Large intestine (tissue), 3 donors: ENCODE measurements around the gene RMDN2. TPM values are rescaled to one million over a fixed set of nuclear protein-coding genes. Genes with fewer than 3 reads are reported as not detected.
"Not testable (repeated sequence)": the region's sequence is repeated elsewhere in the genome, so short reads cannot be mapped to it uniquely, and the experiment has no call there.

Source experiments
- DNase-seq, 2 donors: peaks; one replicate each; pipeline versions ENCODE4 v3.0.0 to v3.0.0-alpha.2; 2013
- H3K27ac ChIP-seq: one replicate; pipeline ENCODE4 v1.5.1; 2013; ENCODE audit warnings: low read length
- H3K27me3 ChIP-seq: 2 replicates; pipeline ENCODE4 v1.6.1; 2013; ENCODE audit warnings: low read length; ENCODE audit not compliant: control insufficient read depth, insufficient read depth
- H3K36me3 ChIP-seq: 2 replicates; pipeline ENCODE4 v1.6.1; 2013; ENCODE audit warnings: low read length; ENCODE audit not compliant: control insufficient read depth, insufficient read depth
- H3K4me1 ChIP-seq: one replicate; pipeline ENCODE4 v1.6.1; 2013; ENCODE audit warnings: low read length; ENCODE audit not compliant: control insufficient read depth, insufficient read depth
- H3K4me3 ChIP-seq: one replicate; pipeline ENCODE4 v1.5.1; 2013; ENCODE audit warnings: low read length
- H3K9me3 ChIP-seq: one replicate; pipeline ENCODE4 v1.6.1; 2013; ENCODE audit warnings: mild to moderate bottlenecking, low read depth, low read length, moderate library complexity; ENCODE audit not compliant: control insufficient read depth
- WGBS: methylation state at CpG from one replicate; pipeline ENCODE4 v1.1.5; 2013; ENCODE audit warnings: low lambda C conversion rate; ENCODE audit not compliant: insufficient coverage; 5-methylcytosine and 5-hydroxymethylcytosine counted together
- polyA plus RNA-seq: library from polyadenylated mRNA; unstranded; fragments of 120-200 nt; gene quantifications from one replicate; pipeline ENCODE4 v1.2.1, GENCODE V29; 2013

Gene RMDN2
- polyA plus RNA-seq, 1 donor = 23.9 TPM

DNA sequence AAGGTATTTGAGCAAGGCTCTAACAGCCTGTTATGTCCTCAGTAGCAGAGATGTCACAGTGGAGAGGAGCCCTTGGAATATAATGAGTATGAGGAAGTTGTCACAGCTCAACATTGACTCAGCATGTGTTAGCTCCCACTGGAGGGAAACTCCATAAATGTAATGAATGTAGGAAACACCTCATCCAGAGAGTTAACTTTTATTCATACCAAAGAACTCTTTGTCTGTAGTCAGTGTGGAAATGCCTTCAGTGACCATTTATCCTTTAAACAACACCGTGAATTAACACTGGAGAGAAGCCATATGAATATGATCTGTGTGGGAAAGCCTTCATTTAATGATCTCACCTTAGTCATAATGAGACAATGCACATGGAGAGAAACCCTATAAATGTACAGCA is 91.1 kb downstream of the RMDN2 start:
- Histone ChIP-seq H3K4me3 (no peak overlapping the region), H3K27me3 (no peaks in the 10 kb centered on the region), H3K4me1 (no peaks in the 10 kb centered on the region), H3K36me3 (peaks cover 9% of the 10 kb centered on the region), H3K27ac (no peak overlapping the region), H3K9me3 (peaks cover 6% of the 10 kb centered on the region)
- no CpG with 5 or more reads among the region's 1 CpG for WGBS
- DNase-seq = no peak

GRCh38 chr2:38017836-38018235 is 92.7 kb downstream of the RMDN2 start:
- Histone ChIP-seq H3K9me3 (peaks cover 6% of the 10 kb centered on the region), H3K4me1 (no peaks in the 10 kb centered on the region), H3K27ac (no peak overlapping the region), H3K36me3 (peaks cover 5% of the 10 kb centered on the region), H3K27me3 (no peaks in the 10 kb centered on the region), H3K4me3 (no peak overlapping the region)
- DNase-seq = no peak
- 90% methylated on average over 2 of the region's 7 CpGs for WGBS

DNA sequence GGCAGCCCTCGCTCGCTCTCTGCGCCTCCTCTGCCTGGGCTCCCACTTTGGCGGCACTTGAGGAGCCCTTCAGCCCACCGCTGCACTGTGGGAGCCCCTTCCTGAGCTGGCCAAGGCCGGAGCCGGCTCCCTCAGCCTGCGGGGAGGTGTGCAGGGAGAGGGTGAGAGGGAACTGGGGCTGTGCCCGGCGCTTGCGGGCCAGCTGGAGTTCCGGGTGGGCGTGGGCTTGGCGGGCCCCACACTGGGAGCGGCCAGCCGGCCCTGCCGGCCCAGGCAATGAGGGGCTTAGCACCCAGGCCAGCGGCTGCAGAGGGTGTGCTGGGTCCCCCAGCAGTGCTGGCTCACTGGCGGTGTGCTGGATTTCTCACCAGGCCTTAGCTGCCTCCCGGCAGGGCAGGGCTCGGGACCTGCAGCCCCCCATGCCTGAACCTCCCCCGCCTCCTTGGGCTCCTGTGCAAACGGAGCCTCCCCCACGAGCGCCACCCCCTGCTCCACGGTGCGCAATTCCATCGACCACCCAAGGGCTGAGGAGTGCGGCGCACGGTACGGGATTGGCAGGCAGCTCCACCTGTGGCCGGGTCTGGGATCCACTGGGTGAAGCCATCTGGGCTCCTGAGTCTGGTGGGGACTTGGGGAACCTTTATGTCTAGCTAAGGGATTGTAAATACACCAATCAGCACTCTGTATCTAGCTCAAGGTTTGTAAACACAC is 95.4 kb downstream of the RMDN2 start:
- H3K36me3 ChIP-seq, H3K4me1 ChIP-seq, H3K4me3 ChIP-seq, H3K9me3 ChIP-seq, DNase-seq, H3K27me3 ChIP-seq, H3K27ac ChIP-seq: not testable (repeated sequence)
- no CpG with 5 or more reads among the region's 33 CpGs for WGBS

DNA sequence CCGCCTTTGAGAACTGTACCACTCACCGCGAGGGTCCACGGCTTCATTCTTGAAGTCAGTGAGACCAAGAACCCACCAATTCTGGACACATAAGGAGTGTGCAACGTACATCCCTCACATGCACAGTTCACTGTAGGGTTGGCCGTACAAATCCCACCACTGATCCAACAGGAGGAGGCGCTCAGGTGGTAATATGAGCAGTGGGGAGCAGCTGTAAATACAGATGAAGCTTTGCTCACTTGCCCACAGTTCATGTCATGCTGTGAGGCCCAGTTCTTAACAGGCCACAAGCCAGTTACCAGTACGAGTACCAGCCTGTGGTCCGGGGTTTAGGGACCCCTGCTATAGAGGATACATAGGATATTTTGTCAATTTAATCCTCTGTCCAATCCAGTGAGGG is 96.5 kb downstream of the RMDN2 start:
- WGBS = no CpG with 5 or more reads among the region's 9 CpGs
- Histone ChIP-seq H3K27me3 (no peaks in the 10 kb centered on the region), H3K4me3 (no peak overlapping the region), H3K4me1 (no peaks in the 10 kb centered on the region), H3K27ac (no peak overlapping the region), H3K36me3 (peaks cover 5% of the 10 kb centered on the region), H3K9me3 (peaks cover 6% of the 10 kb centered on the region)
- DNase-seq = no peak

- no peak for DNase-seq
- Histone ChIP-seq H3K36me3 (no peaks in the 10 kb centered on the region), H3K9me3 (no peaks in the 10 kb centered on the region), H3K27me3 (no peaks in the 10 kb centered on the region), H3K4me3 (no peak overlapping the region), H3K27ac (no peak overlapping the region), H3K4me1 (no peaks in the 10 kb centered on the region)
- WGBS = 60% methylated on average over 1 of the region's 2 CpGs
Observed at GRCh38 chr2:38026846-38027245, 101.8 kb downstream of the RMDN2 start.

DNA sequence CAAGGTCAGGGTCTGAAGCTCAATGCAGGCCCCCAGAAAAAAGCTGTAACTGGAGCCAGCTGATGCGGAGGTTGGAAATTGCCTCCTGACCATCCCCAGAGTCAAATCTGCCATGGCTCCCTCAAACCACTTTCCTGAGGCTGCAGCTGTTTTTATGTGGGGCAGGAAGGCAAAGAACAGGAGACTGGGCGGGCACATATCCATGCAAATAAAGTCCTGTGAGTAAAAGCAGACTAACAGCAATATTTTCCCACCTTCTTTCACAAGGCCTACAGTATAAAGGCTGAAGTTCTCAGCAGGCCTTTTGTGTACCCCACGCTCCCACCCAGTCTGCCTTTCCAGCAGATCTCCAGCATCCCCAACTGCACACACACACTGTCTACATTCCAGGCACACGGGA is 103.7 kb downstream of the RMDN2 start:
- no peak for DNase-seq
- no peaks in the 10 kb centered on the region for H3K4me1 ChIP-seq
- H3K27ac ChIP-seq = no peak overlapping the region
- no peaks in the 10 kb centered on the region for H3K9me3 ChIP-seq
- no peaks in the 10 kb centered on the region for H3K27me3 ChIP-seq
- no peak overlapping the region for H3K4me3 ChIP-seq
- no CpG with 5 or more reads among the region's 4 CpGs for WGBS
- H3K36me3 ChIP-seq = no peaks in the 10 kb centered on the region

- no peaks in the 10 kb centered on the region for H3K9me3 ChIP-seq
- H3K36me3 ChIP-seq = no peaks in the 10 kb centered on the region
- H3K4me3 ChIP-seq = no peak overlapping the region
- no peaks in the 10 kb centered on the region for H3K4me1 ChIP-seq
- H3K27me3 ChIP-seq = no peaks in the 10 kb centered on the region
- 86% methylated on average over 1 of the region's 5 CpGs for WGBS
- H3K27ac ChIP-seq = no peak overlapping the region
- DNase-seq = no peak
Observed at GRCh38 chr2:38029512-38029911, 104.4 kb downstream of the RMDN2 start.

GRCh38 chr2:38030635-38031355 is 105.7 kb downstream of the RMDN2 start:
- H3K27me3 ChIP-seq = no peaks in the 10 kb centered on the region
- no peak for DNase-seq
- H3K27ac ChIP-seq = no peak overlapping the region
- no peaks in the 10 kb centered on the region for H3K4me1 ChIP-seq
- no peaks in the 10 kb centered on the region for H3K9me3 ChIP-seq
- no peaks in the 10 kb centered on the region for H3K36me3 ChIP-seq
- no CpG with 5 or more reads among the region's 1 CpG for WGBS
- H3K4me3 ChIP-seq = no peak overlapping the region

- no peaks in the 10 kb centered on the region for H3K36me3 ChIP-seq
- H3K27ac ChIP-seq = no peak overlapping the region
- DNase-seq = no peak
- 80% methylated on average over 1 of the region's 2 CpGs for WGBS
- H3K9me3 ChIP-seq = no peaks in the 10 kb centered on the region
- no peaks in the 10 kb centered on the region for H3K4me1 ChIP-seq
- peaks cover 1% of the 10 kb centered on the region for H3K27me3 ChIP-seq
- H3K4me3 ChIP-seq = no peak overlapping the region
Observed at GRCh38 chr2:38032946-38033345, 107.9 kb downstream of the RMDN2 start.

DNA sequence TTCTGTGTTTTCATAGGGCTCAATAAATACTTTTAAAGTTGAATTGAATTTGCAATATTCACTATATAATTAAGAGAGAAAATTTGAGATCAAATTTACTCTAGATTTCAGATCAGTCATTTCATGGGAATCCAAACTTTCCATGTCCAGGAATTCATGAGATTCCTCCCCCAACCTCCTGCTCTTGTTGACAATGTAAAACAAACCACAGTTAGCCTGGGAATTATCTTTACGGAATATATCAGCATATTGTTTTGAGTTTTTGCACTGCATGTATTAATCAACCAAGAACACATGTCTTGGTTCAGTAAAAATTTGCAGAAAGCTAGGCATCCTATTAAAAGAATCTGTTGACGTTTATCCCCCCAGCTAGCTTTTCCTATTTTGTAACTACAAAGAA is 108.6 kb downstream of the RMDN2 start:
- 100% methylated on average over 1 of the region's 2 CpGs for WGBS
- peaks cover 8% of the 10 kb centered on the region for H3K27me3 ChIP-seq
- DNase-seq = no peak
- H3K27ac ChIP-seq = no peak overlapping the region
- H3K36me3 ChIP-seq = no peaks in the 10 kb centered on the region
- no peaks in the 10 kb centered on the region for H3K9me3 ChIP-seq
- no peak overlapping the region for H3K4me3 ChIP-seq
- H3K4me1 ChIP-seq = no peaks in the 10 kb centered on the region

DNA sequence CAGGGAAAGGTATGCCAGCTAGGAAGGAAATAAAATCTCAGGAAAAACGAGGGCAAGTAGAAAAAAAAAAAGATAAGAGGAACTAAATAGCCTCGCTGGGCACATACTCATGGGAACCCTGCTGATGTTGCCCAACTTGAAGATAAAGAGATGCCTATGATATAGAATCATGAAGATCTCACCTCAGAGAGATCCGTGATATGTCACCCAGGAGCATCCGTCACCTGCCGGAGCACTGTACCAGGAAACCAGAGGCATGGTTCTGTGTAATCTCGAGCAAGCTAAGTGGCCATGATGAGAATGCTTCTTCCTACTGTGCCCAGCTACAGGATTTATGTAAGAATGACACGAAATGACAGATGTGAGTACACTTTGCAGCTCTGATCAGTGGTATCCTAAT is 110.9 kb downstream of the RMDN2 start:
- Histone ChIP-seq H3K27ac (no peak overlapping the region), H3K4me1 (no peaks in the 10 kb centered on the region), H3K27me3 (peaks cover 12% of the 10 kb centered on the region), H3K9me3 (no peaks in the 10 kb centered on the region), H3K4me3 (no peak overlapping the region), H3K36me3 (no peaks in the 10 kb centered on the region)
- DNase-seq = no peak
- WGBS = 75% methylated on average over 2 of the region's 7 CpGs
